ENCODE measurements around the gene ATP10D.

ATP10D gene

GRCh38 chr4:47598896-47599295, 113.8 kb downstream of the ATP10D start:
- no peak for DNase-seq

- no peak for DNase-seq
Measured at GRCh38 chr4:47606482-47606881, 121.4 kb downstream of the ATP10D start.

DNA sequence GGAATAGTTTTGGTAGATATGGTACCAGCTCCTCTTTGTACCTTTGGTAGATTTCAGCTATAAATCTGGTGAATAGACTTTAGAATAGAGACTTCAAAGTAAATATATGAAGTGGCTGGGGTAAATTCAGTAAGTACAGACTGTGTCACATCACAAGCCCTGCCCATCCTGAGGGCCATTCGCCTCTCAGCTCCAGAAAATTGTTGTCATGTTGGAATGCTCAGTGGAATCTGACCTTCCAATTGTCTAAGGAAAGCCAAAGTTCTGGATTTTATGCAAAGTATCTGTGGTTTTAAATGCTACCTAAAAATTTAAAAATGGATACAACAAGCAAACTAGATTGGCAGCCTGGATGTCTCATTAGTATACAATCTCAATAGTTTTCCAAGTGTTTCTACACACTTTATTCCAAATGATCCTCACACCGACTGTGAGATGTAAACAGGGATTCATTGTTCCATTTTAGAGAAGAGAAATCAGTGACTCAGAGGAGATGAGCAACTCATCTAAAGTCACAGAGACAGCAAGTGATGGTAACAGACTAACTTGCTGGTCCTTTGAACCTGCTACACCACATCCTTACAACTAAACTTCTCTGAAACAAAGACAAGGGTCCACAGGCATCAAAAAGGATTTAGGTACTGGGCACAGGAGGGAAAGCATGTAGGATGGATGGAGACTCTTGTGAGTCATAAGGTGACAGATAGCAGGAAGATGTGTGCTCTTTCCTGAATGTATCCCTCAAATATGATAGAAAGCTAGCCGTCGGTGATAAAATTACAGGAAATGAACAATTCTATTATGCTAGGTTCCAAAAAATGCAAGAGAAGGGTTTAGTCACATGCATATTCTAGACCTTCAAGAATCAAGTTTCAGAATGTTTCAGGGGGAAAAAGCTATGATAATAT, 127.3 kb downstream of the ATP10D start:
- DNase-seq: no peak

DNA sequence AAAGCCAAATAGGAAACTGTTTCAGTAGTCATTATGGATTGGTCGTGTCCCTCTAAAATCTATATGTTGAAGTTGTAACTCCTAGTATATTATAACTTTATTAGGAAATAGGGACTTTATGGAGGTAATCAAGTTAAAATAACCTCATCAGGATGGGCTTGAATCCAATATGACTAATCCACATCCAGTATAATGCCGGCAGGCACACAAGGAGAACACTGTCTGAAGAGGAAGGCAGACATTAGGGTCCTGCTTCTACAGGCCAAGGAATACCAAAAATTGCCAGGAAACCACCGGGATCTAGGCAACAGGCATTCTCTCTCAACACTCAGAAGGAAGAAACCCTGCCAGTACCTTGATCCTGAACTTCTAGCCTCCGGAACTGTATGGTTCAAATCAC, 130.3 kb downstream of the ATP10D start:
- DNase-seq: no peak

- no peak for DNase-seq
Measured at GRCh38 chr4:47617607-47618006, 132.5 kb downstream of the ATP10D start.

DNA sequence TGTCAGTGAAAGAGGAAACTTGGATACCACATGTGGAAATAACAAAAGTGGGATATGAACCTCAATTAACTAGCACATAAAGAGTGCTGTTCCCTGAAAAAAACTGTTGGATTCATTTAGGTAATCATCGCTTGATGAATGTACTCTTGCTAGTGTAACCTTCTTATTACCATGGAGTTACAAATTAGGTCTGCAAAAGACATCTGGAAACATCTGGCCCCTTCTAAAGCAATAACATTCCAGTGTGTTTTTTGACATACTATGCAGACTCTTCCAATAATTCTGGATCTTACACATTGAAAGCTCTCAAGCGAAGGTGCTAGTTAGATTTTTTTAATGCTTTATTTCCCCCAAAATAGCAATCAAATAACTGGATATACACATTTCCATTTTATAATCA, 134.6 kb downstream of the ATP10D start:
- DNase-seq: no peak

DNA sequence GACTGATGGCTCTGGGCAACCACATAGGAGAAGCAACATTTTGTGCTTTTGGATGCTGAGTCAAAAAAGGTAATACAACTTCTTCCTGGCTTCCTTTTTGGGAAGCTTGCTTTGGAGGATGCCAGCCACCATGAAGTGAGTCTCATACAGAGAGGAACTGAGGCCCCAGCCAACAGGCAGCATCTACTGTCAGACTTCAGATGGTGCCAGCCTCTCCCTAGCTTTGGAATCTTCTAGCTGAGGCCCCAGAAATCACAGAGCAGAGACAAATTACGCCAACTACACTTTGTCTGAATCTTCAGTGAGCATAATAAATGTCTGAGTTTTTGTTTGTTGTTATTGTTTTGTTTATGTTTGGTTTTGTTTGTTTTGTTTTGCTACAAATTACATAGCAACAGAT, 136.1 kb downstream of the ATP10D start:
- DNase-seq: no peak

GRCh38 chr4:47624031-47624441, 139.0 kb downstream of the ATP10D start:
- no peak for DNase-seq

- no peak for DNase-seq
Measured at GRCh38 chr4:47631161-47631560, 146.1 kb downstream of the ATP10D start.

DNA sequence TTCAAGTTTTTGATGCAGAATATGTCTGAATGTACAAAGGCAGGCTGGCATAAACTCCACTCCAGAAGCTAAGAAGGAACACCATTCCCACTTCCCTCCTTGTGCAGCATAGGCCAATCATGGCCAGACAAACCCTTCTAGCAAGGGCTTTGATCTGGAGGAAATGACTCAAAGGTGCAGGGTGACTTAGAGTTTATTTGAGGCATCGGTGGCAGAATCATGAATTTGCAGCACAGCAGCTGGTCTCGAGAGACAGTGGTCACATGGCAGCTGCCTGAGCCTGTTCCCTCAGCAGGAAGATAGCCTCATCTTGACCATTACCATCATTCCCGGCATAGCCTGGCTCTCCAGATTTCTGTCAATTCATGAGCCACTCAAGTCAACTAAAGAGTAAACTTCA, 154.5 kb downstream of the ATP10D start:
- no peak for DNase-seq

DNA sequence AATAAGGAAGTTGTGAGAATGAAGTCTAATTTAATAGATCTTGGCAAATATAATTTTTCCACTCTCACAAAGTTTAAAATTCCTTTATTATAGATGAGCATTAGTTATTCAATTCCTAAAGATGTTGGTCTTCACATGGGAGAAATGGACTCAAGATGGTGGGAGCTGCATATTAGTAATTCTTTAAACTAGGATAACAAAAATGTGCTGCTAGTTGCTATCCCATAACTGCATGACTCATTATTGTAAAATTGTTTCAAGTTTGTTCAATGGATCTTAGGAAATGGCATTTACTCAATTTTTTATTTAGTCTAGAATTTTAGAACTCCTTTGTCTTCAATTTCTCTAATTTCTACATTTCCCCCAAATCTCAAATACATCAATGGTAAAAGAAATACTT, 155.8 kb downstream of the ATP10D start:
- no peak for DNase-seq

GRCh38 chr4:47641755-47642154, 156.7 kb downstream of the ATP10D start:
- no peak for DNase-seq

DNA sequence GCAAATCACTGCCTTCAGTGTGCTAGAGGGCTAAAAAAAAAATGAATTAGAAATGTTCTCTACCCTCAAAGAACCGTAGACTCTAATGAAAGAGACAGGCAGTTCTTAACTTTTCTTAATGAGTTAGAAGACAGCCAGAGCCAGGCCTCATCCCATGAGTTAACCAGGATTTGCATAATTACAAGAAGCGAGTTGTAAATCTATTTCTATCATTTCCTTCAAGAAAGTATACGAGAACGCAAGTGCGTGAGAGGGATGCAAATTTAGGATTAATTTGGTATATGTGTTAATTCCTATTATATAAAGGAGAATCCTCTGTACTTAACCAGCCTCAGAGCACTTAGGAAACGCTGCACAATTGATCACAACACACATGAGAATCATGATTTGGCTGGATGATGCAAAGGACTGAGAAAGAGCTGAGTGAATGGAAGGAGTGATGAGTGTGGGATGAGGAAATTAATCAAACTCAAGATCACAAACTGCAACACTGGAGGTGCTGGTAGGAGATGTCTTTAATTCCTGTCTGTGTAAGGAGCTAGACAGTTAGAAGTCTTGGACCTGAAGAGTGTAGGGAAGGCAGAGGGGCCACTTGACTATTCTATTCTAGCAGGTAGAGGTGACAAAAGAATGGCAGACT, 157.2 kb downstream of the ATP10D start:
- DNase-seq: no peak
